GM19372 (cell line): ENCODE data around the gene HMG20B.
"Not testable (repeated sequence)": the region's sequence is repeated elsewhere in the genome, so short reads cannot be mapped to it uniquely, and the experiment has no call there.

Experiments used
- ATAC-seq: cut with Tn5 transposase; IDR thresholded peaks from one replicate; pipeline ENCODE4 v1.9.1; 2021; ENCODE audit warnings: mild to moderate bottlenecking, low read depth, moderate library complexity; ENCODE audit not compliant: unreplicated experiment

Gene HMG20B

GRCh38 chr19:3572855-3573161, at the start of gene HMG20B:
Gene HMG20B (plus strand): TSS chr19:3572944. CDS start chr19:3573310, 366 bp downstream.
- ATAC-seq: no peak

- no peak for ATAC-seq
Measured at GRCh38 chr19:3523361-3524077, 49.2 kb upstream of the HMG20B start.

- no peak for ATAC-seq
Measured at GRCh38 chr19:3524078-3524842, 48.5 kb upstream of the HMG20B start.

- no peak for ATAC-seq
Measured at GRCh38 chr19:3524904-3525451, 47.8 kb upstream of the HMG20B start.

GRCh38 chr19:3526507-3527237, 46.1 kb upstream of the HMG20B start:
- no peak for ATAC-seq

- no peak for ATAC-seq
Measured at GRCh38 chr19:3527238-3527910, 45.4 kb upstream of the HMG20B start.

- no peak for ATAC-seq
Measured at GRCh38 chr19:3528080-3528479, 44.7 kb upstream of the HMG20B start.

GRCh38 chr19:3528539-3529211, 44.1 kb upstream of the HMG20B start:
- ATAC-seq: no peak

- ATAC-seq: not testable (repeated sequence)
Measured at GRCh38 chr19:3529299-3529698, 43.4 kb upstream of the HMG20B start.

GRCh38 chr19:3530389-3530788, 42.4 kb upstream of the HMG20B start:
- ATAC-seq: no peak

GRCh38 chr19:3531716-3532115, 41.0 kb upstream of the HMG20B start:
- ATAC-seq: no peak

- no peak for ATAC-seq
Measured at GRCh38 chr19:3532154-3532786, 40.5 kb upstream of the HMG20B start.

GRCh38 chr19:3533033-3533432, 39.7 kb upstream of the HMG20B start:
- ATAC-seq: no peak

GRCh38 chr19:3533563-3534216, 39.1 kb upstream of the HMG20B start:
- no peak for ATAC-seq

GRCh38 chr19:3534375-3535234, 38.1 kb upstream of the HMG20B start:
- ATAC-seq: no peak

- ATAC-seq: no peak
Measured at GRCh38 chr19:3535235-3535535, 37.6 kb upstream of the HMG20B start.

- no peak for ATAC-seq
Measured at GRCh38 chr19:3535563-3535965, 37.2 kb upstream of the HMG20B start.

- no peak for ATAC-seq
Measured at GRCh38 chr19:3535981-3536380, 36.8 kb upstream of the HMG20B start.
